Activated CD4-positive, alpha-beta T cell treated with anti-CD3 and anti-CD28 coated beads for 36 hours (primary cell): Measurements from ENCODE around the gene GPX5. TPM values are rescaled to one million over a fixed set of nuclear protein-coding genes. Genes with fewer than 3 reads are reported as not detected.

Experiments used
- ATAC-seq: fragments of 200-7000 bp; cut with Tn5 transposase; one replicate; pipeline ENCODE4 v1.10.0; 2021; ENCODE audit warnings: mild to moderate bottlenecking, moderate library complexity
- CTCF ChIA-PET: fragments of 350-600 bp; sonication (Branson Sonifier 250); formaldehyde crosslinking; loops from one replicate; lab custom pipeline; 2021; ENCODE audit warnings: antibody characterized with exemption; lab: Charles Lee
- POLR2A ChIA-PET: fragments of 350-600 bp; sonication (Branson Sonifier 250); formaldehyde crosslinking; loops from one replicate; lab custom pipeline; 2021; ENCODE audit warnings: antibody characterized with exemption, inconsistent platforms; lab: Charles Lee
- DNase-seq: peaks from one replicate; pipeline ENCODE4 v3.0.0-alpha.2; 2020
- H3K27ac Mint-ChIP-seq: one replicate; pipeline ENCODE4 v1.8.0; 2021; ENCODE audit warnings: mixed read lengths
- H3K27me3 Mint-ChIP-seq: one replicate; pipeline ENCODE4 v1.8.0; 2021; ENCODE audit warnings: mixed read lengths
- H3K36me3 Mint-ChIP-seq: one replicate; pipeline ENCODE4 v1.8.0; 2021; ENCODE audit warnings: low read depth, mixed read lengths
- H3K4me1 Mint-ChIP-seq: one replicate; pipeline ENCODE4 v1.8.0; 2021; ENCODE audit warnings: mixed read lengths
- H3K4me3 Mint-ChIP-seq: one replicate; pipeline ENCODE4 v1.8.0; 2021; ENCODE audit warnings: mild to moderate bottlenecking, moderate library complexity, mixed read lengths
- H3K9me3 Mint-ChIP-seq: one replicate; pipeline ENCODE4 v1.8.0; 2021; ENCODE audit warnings: low read depth, mixed read lengths
- intact Hi-C, 2 experiments: fragments of 100-400 bp; cut with DNase I in 1 of 2; cut with micrococcal nuclease in 1 of 2; formaldehyde crosslinking; loops; one replicate each; pipeline versions ENCODE4 v1.14.2 to v1.15.1; 2022 to 2024; cut with DNase I, micrococcal nuclease
- total RNA-seq, 2 experiments: library from RNA; stranded (reverse); gene quantifications; one replicate each; pipeline ENCODE4 v1.2.3, GENCODE V29; 2021

Gene GPX5
- total RNA-seq, 2 experiments from 2014 or later = not detected

- H3K4me1 Mint-ChIP-seq = peaks cover 8% of the 10 kb centered on the region
- ATAC-seq = no peak
- CTCF ChIA-PET = interaction anchor here (1.0 to 1.1 kb wide), 2 partner anchors 9 to 320 kb away, joined by 3 read pairs; no protein-coding TSS in a partner anchor
These were observed 7.7 kb upstream of the GPX5 start for GRCh38 chr6:28517964-28518363.

GRCh38 chr6:28522594-28523240 is 3.0 kb upstream of the GPX5 start:
- Mint-ChIP-seq H3K4me3 (no peak overlapping the region), H3K9me3 (no peaks in the 10 kb centered on the region), H3K36me3 (no peaks in the 10 kb centered on the region), H3K27me3 (peaks cover 28% of the 10 kb centered on the region), H3K27ac (no peak overlapping the region), H3K4me1 (peaks cover 26% of the 10 kb centered on the region)
- POLR2A ChIA-PET = no interaction called here
- no peak for ATAC-seq
- CTCF ChIA-PET = interaction anchor here (1.0 kb wide), 1 partner anchor 10 kb away, joined by 6 read pairs; no protein-coding TSS in a partner anchor
- no peak for DNase-seq
- intact Hi-C loops = no loop called here

More at GRCh38 chr6:28517964-28518363, 7.7 kb upstream of the GPX5 start:
- intact Hi-C loops = no loop called here
- Mint-ChIP-seq H3K27me3 (peaks cover 29% of the 10 kb centered on the region), H3K9me3 (no peaks in the 10 kb centered on the region), H3K4me3 (no peak overlapping the region), H3K27ac (no peak overlapping the region), H3K36me3 (no peaks in the 10 kb centered on the region)
- no peak for DNase-seq
- POLR2A ChIA-PET = no interaction called here

GRCh38 chr6:28523241-28523622 is 2.4 kb upstream of the GPX5 start:
- CTCF ChIA-PET = no interaction called here
- peaks cover 26% of the 10 kb centered on the region for H3K4me1 Mint-ChIP-seq
- peak; percentile 60 for DNase-seq
- H3K27ac Mint-ChIP-seq = no peak overlapping the region
- peak; percentile 95 for ATAC-seq
- intact Hi-C loops = no loop called here
- H3K9me3 Mint-ChIP-seq = no peaks in the 10 kb centered on the region
- no peaks in the 10 kb centered on the region for H3K36me3 Mint-ChIP-seq
- POLR2A ChIA-PET = no interaction called here
- H3K4me3 Mint-ChIP-seq = no peak overlapping the region
- peaks cover 31% of the 10 kb centered on the region for H3K27me3 Mint-ChIP-seq

GRCh38 chr6:28530777-28531176 is 5.1 kb downstream of the GPX5 start:
- H3K27ac Mint-ChIP-seq = no peak overlapping the region
- CTCF ChIA-PET = interaction anchor here (0.7 kb wide), 1 partner anchor 50 kb away, joined by 3 read pairs; no protein-coding TSS in a partner anchor
- intact Hi-C loops = no loop called here
- H3K4me1 Mint-ChIP-seq = peaks cover 3% of the 10 kb centered on the region
- POLR2A ChIA-PET = no interaction called here
- no peak for ATAC-seq
- no peak overlapping the region for H3K4me3 Mint-ChIP-seq
- H3K36me3 Mint-ChIP-seq = no peaks in the 10 kb centered on the region
- H3K27me3 Mint-ChIP-seq = peaks cover 33% of the 10 kb centered on the region
- no peaks in the 10 kb centered on the region for H3K9me3 Mint-ChIP-seq
- no peak for DNase-seq

- no peak overlapping the region for H3K27ac Mint-ChIP-seq
- ChIA-PET CTCF (interaction anchor here (0.7 kb wide), 1 partner anchor 51 kb away, joined by 3 read pairs; no protein-coding TSS in a partner anchor), POLR2A (no interaction called here)
- intact Hi-C loops = no loop called here
- no peaks in the 10 kb centered on the region for H3K36me3 Mint-ChIP-seq
- no peaks in the 10 kb centered on the region for H3K9me3 Mint-ChIP-seq
- ATAC-seq = no peak
- no peak for DNase-seq
- no peaks in the 10 kb centered on the region for H3K4me1 Mint-ChIP-seq
- H3K4me3 Mint-ChIP-seq = no peak overlapping the region
- H3K27me3 Mint-ChIP-seq = peaks cover 31% of the 10 kb centered on the region
These were observed 5.9 kb downstream of the GPX5 start for GRCh38 chr6:28531479-28532128.

- POLR2A ChIA-PET = no interaction called here
- ATAC-seq = no peak
- Mint-ChIP-seq H3K27ac (no peak overlapping the region), H3K4me1 (peaks cover 15% of the 10 kb centered on the region), H3K27me3 (peaks cover 26% of the 10 kb centered on the region), H3K36me3 (no peaks in the 10 kb centered on the region), H3K9me3 (no peaks in the 10 kb centered on the region), H3K4me3 (no peak overlapping the region)
- CTCF ChIA-PET = interaction anchor here (0.7 kb wide), 1 partner anchor 31 kb away, joined by 3 read pairs; no protein-coding TSS in a partner anchor
- intact Hi-C loops = no loop called here
- DNase-seq = no peak
These were observed 8.6 kb downstream of the GPX5 start for GRCh38 chr6:28534306-28534705.

- intact Hi-C loops = no loop called here
- Mint-ChIP-seq H3K4me3 (no peak overlapping the region), H3K27me3 (peaks cover 27% of the 10 kb centered on the region), H3K36me3 (no peaks in the 10 kb centered on the region), H3K9me3 (no peaks in the 10 kb centered on the region), H3K4me1 (peaks cover 17% of the 10 kb centered on the region), H3K27ac (no peak overlapping the region)
- POLR2A ChIA-PET = no interaction called here
- no peak for DNase-seq
- ATAC-seq = no peak
- CTCF ChIA-PET = no interaction called here
These were observed 9.2 kb downstream of the GPX5 start for GRCh38 chr6:28534875-28535274.

GRCh38 chr6:28537065-28537464 is 11.4 kb downstream of the GPX5 start:
- Mint-ChIP-seq H3K27ac (no peak overlapping the region), H3K36me3 (no peaks in the 10 kb centered on the region), H3K4me3 (peak overlapping the region; percentile 59), H3K9me3 (peaks cover 2% of the 10 kb centered on the region), H3K27me3 (peaks cover 28% of the 10 kb centered on the region), H3K4me1 (peaks cover 24% of the 10 kb centered on the region)
- intact Hi-C loops = no loop called here
- ChIA-PET POLR2A (no interaction called here), CTCF (interaction anchor here (0.6 kb wide), 1 partner anchor 70 kb away, joined by 4 read pairs; no protein-coding TSS in a partner anchor)
- DNase-seq = no peak
- no peak for ATAC-seq

GRCh38 chr6:28537509-28538140 is 11.9 kb downstream of the GPX5 start:
- Mint-ChIP-seq H3K4me1 (peaks cover 30% of the 10 kb centered on the region), H3K9me3 (peaks cover 2% of the 10 kb centered on the region), H3K27me3 (peaks cover 31% of the 10 kb centered on the region), H3K36me3 (no peaks in the 10 kb centered on the region), H3K27ac (no peak overlapping the region), H3K4me3 (peak overlapping the region; percentile 59)
- DNase-seq (peak; percentile 70), ATAC-seq (peak; percentile 67)
- ChIA-PET CTCF (interaction anchor here (0.6 kb wide), 1 partner anchor 69 kb away, joined by 4 read pairs; no protein-coding TSS in a partner anchor), POLR2A (no interaction called here)
- intact Hi-C loops = no loop called here

- Mint-ChIP-seq H3K36me3 (no peaks in the 10 kb centered on the region), H3K27ac (peak overlapping the region; percentile 15), H3K27me3 (peaks cover 35% of the 10 kb centered on the region), H3K4me3 (peak overlapping the region; percentile 72), H3K9me3 (peaks cover 2% of the 10 kb centered on the region), H3K4me1 (peaks cover 42% of the 10 kb centered on the region)
- ChIA-PET POLR2A (no interaction called here), CTCF (interaction anchor here (0.6 to 1.1 kb wide), 7 partner anchors 47 to 1151 kb away, joined by 3 to 7 read pairs (median 3); no protein-coding TSS in a partner anchor)
- DNase-seq = no peak
- no peak for ATAC-seq
- intact Hi-C loops = loop anchor here in 1 of 2 experiments (1.0 to 5.0 kb wide), 8 partner anchors 45 to 639 kb away; partner anchors contain the start of gene ZSCAN12
These were observed 16.3 kb downstream of the GPX5 start for GRCh38 chr6:28541996-28542395.
